NCI-H2227 (cell line): ENCODE results near the gene HBA2.
"Not testable (repeated sequence)": the region's sequence is repeated elsewhere in the genome, so short reads cannot be mapped to it uniquely, and the experiment has no call there.

ENCODE experiments used
- DNase-seq: peaks from one replicate; lab custom pipeline; 2025; ENCODE audit not compliant: unreplicated experiment; lab: John Stamatoyannopoulos, UW

The HBA2 gene

GRCh38 chr16:172374-172941 lies at the start of gene HBA2:
TSS of gene HBA2 (plus strand) at chr16:172876. CDS start at chr16:172913, 37 bp downstream.
- not testable (repeated sequence) for DNase-seq

- not testable (repeated sequence) for DNase-seq
Measured at GRCh38 chr16:123558-124350, 48.9 kb upstream of the HBA2 start.

- DNase-seq: no peak
Measured at GRCh38 chr16:125011-125410, 47.7 kb upstream of the HBA2 start.

- DNase-seq: no peak
Measured at GRCh38 chr16:129075-129474, 43.6 kb upstream of the HBA2 start.

- no peak for DNase-seq
Measured at GRCh38 chr16:130533-131173, 42.0 kb upstream of the HBA2 start.

- DNase-seq: no peak
Measured at GRCh38 chr16:132120-132519, 40.6 kb upstream of the HBA2 start.

- no peak for DNase-seq
Measured at GRCh38 chr16:133716-134115, 39.0 kb upstream of the HBA2 start.

GRCh38 chr16:138049-138417 lies 34.6 kb upstream of the HBA2 start:
- peak; percentile 26 for DNase-seq

GRCh38 chr16:140175-140857 lies 32.4 kb upstream of the HBA2 start:
- no peak for DNase-seq

GRCh38 chr16:142405-142967 lies 30.2 kb upstream of the HBA2 start:
- no peak for DNase-seq

GRCh38 chr16:143047-143446 lies 29.6 kb upstream of the HBA2 start:
- no peak for DNase-seq

GRCh38 chr16:143456-143855 lies 29.2 kb upstream of the HBA2 start:
- no peak for DNase-seq

- DNase-seq: no peak
Measured at GRCh38 chr16:144797-145252, 27.9 kb upstream of the HBA2 start.

GRCh38 chr16:146646-147045 lies 26.0 kb upstream of the HBA2 start:
- DNase-seq: no peak

- DNase-seq: no peak
Measured at GRCh38 chr16:149024-149660, 23.5 kb upstream of the HBA2 start.

GRCh38 chr16:152141-153128 lies 20.2 kb upstream of the HBA2 start, which contains the start of gene HBZ:
TSS of gene HBZ (plus strand) at chr16:152644. CDS start at chr16:152910, 266 bp downstream.
- no peak for DNase-seq

- not testable (repeated sequence) for DNase-seq
Measured at GRCh38 chr16:153129-153521, 19.6 kb upstream of the HBA2 start.

- DNase-seq: not testable (repeated sequence)
Measured at GRCh38 chr16:153550-154216, 19.0 kb upstream of the HBA2 start.
